ENCODE measurements around the gene TRMT2A.

Gene TRMT2A

GRCh38 chr22:20127318-20127868 lies 10.4 kb upstream of the TRMT2A start:
- no peak overlapping the region for H3K9ac ChIP-seq
- no peak overlapping the region for H2AFZ ChIP-seq
- TF ChIP-seq CTCF (IDR thresholded peaks at IDR 0.05), result no peak
- H3K27ac ChIP-seq, result no peak overlapping the region
- H3K4me1 ChIP-seq, result no peaks in the 10 kb centered on the region
- no peak overlapping the region for H3K4me3 ChIP-seq (ENCODE audit: low read depth, low read length)
- H3K4me2 ChIP-seq (ENCODE audit: low read length), result no peak overlapping the region
- H3K79me2 ChIP-seq, result no peaks in the 10 kb centered on the region
- H3K27me3 ChIP-seq (ENCODE audit: control insufficient read depth, insufficient read depth, low read length), result no peaks in the 10 kb centered on the region
- no peaks in the 10 kb centered on the region for H3K36me3 ChIP-seq (ENCODE audit: control insufficient read depth, insufficient read depth, low read length)
- no peaks in the 10 kb centered on the region for H3K9me3 ChIP-seq (ENCODE audit: control insufficient read depth, low read length)

- Histone ChIP-seq H3K4me1 (no peaks in the 10 kb centered on the region), H3K36me3 (ENCODE audit: control insufficient read depth, insufficient read depth, low read length) (no peaks in the 10 kb centered on the region), H2AFZ (no peak overlapping the region), H3K27me3 (ENCODE audit: control insufficient read depth, insufficient read depth, low read length) (no peaks in the 10 kb centered on the region), H3K9ac (no peak overlapping the region), H3K27ac (no peak overlapping the region), H3K9me3 (ENCODE audit: control insufficient read depth, low read length) (no peaks in the 10 kb centered on the region), H3K4me3 (ENCODE audit: low read depth, low read length) (no peak overlapping the region), H3K4me2 (ENCODE audit: low read length) (no peak overlapping the region), H3K79me2 (no peaks in the 10 kb centered on the region)
- TF ChIP-seq CTCF (IDR thresholded peaks at IDR 0.05), result no peak
These were observed 9.4 kb upstream of the TRMT2A start for GRCh38 chr22:20126284-20127029.

GRCh38 chr22:20125201-20126174 lies 8.5 kb upstream of the TRMT2A start:
- Histone ChIP-seq H3K9ac (no peak overlapping the region), H3K4me1 (no peaks in the 10 kb centered on the region)

GRCh38 chr22:20124083-20124787 lies 7.2 kb upstream of the TRMT2A start:
- H3K79me2 ChIP-seq, result no peaks in the 10 kb centered on the region
- TF ChIP-seq CTCF (IDR thresholded peaks at IDR 0.05), result no peak
- no peaks in the 10 kb centered on the region for H3K27me3 ChIP-seq (ENCODE audit: control insufficient read depth, insufficient read depth, low read length)
- no peaks in the 10 kb centered on the region for H3K9me3 ChIP-seq (ENCODE audit: control insufficient read depth, low read length)
- no peak overlapping the region for H3K4me2 ChIP-seq (ENCODE audit: low read length)
- H2AFZ ChIP-seq, result no peak overlapping the region
- H3K4me1 ChIP-seq, result no peaks in the 10 kb centered on the region
- no peak overlapping the region for H3K27ac ChIP-seq
- H3K36me3 ChIP-seq (ENCODE audit: control insufficient read depth, insufficient read depth, low read length), result no peaks in the 10 kb centered on the region
- H3K9ac ChIP-seq, result no peak overlapping the region
- no peak overlapping the region for H3K4me3 ChIP-seq (ENCODE audit: low read depth, low read length)

More at GRCh38 chr22:20125201-20126174, 8.5 kb upstream of the TRMT2A start:
- H3K27ac ChIP-seq, result no peak overlapping the region
- no peak overlapping the region for H3K4me2 ChIP-seq (ENCODE audit: low read length)
- no peaks in the 10 kb centered on the region for H3K79me2 ChIP-seq
- H3K4me3 ChIP-seq (ENCODE audit: low read depth, low read length), result no peak overlapping the region
- H2AFZ ChIP-seq, result no peak overlapping the region
- H3K9me3 ChIP-seq (ENCODE audit: control insufficient read depth, low read length), result no peaks in the 10 kb centered on the region
- no peak for TF ChIP-seq CTCF (IDR thresholded peaks at IDR 0.05)
- H3K36me3 ChIP-seq (ENCODE audit: control insufficient read depth, insufficient read depth, low read length), result no peaks in the 10 kb centered on the region
- H3K27me3 ChIP-seq (ENCODE audit: control insufficient read depth, insufficient read depth, low read length), result no peaks in the 10 kb centered on the region

All from parathyroid adenoma (tissue), 2 donors.